ENCODE results near the gene CDK13. TPM values are rescaled to one million over a fixed set of nuclear protein-coding genes. Genes with fewer than 3 reads are reported as not detected.

Gene CDK13
- total and polyA plus RNA-seq, 2 donors (not counting 3 experiments of a cell fraction or from before 2014, with no cell fraction given), result 24.5 to 56.7 TPM

DNA sequence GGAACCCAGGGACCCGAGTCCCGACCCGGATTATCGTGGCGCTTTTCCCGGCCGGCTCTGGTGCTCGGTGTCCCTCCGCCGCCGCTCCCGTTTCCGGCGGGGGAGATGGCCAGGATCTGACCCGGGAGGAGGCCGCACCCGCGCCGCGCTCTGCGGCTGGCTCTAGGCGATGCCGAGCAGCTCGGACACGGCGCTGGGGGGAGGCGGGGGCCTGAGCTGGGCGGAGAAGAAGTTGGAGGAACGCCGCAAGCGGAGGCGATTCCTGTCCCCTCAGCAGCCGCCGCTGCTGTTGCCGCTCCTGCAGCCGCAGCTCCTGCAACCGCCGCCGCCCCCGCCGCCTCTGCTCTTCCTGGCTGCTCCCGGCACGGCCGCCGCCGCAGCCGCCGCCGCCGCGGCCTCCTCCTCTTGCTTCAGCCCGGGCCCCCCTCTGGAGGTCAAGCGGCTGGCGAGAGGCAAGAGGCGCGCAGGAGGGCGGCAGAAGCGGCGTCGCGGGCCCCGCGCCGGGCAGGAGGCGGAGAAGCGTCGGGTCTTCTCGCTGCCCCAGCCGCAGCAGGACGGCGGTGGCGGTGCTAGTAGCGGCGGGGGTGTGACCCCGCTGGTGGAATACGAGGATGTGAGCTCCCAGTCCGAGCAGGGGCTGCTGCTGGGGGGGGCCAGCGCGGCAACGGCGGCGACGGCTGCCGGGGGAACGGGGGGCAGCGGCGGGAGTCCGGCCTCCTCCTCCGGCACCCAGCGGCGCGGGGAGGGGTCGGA, 593 bp downstream of the CDK13 start:
- no peak for FAIRE-seq
- Histone ChIP-seq H3K36me3 (ENCODE audit: control insufficient read depth in 2 of 2, extremely low read depth in 1 of 2, insufficient read depth in 2 of 2, low read length in 2 of 2) (no peaks in the 10 kb centered on the region), H3K9me1 (replicated peaks; ENCODE audit: control insufficient read depth, extremely low read depth, insufficient read depth, low read length) (no peaks in the 10 kb centered on the region), H3K79me2 (ENCODE audit: control insufficient read depth, insufficient read depth, low read length) (peaks cover 55% of the 10 kb centered on the region), H3K4me2 (ENCODE audit: insufficient read depth, low read length) (peak overlapping the region; percentile 49), H3K27me3 (ENCODE audit: control insufficient read depth in 2 of 2, insufficient read depth in 2 of 2, low read length in 2 of 2) (no peaks in the 10 kb centered on the region), H2AFZ (ENCODE audit: low read depth, low read length) (peak overlapping the region; percentile 40), H3K9me3 (replicated peaks; ENCODE audit: control insufficient read depth, insufficient read depth, low read length) (no peaks in the 10 kb centered on the region), H3K9ac (replicated peaks; ENCODE audit: extremely low read depth, insufficient read depth, low read length) (peak overlapping the region; percentile 89), H3K27ac (ENCODE audit: insufficient read depth, low read depth, low read length) (peak overlapping the region; percentile 56), H3K4me1 (ENCODE audit: control insufficient read depth, extremely low read depth, insufficient read depth, low read length) (peaks cover 23% of the 10 kb centered on the region), H4K20me1 (replicated peaks; ENCODE audit: control insufficient read depth, extremely low read depth, insufficient read depth, low read length) (peaks cover 9% of the 10 kb centered on the region), H3K4me3 (replicated peaks in 1 of 3; ENCODE audit: insufficient read depth in 1 of 3, low read depth in 1 of 3, low read length in 3 of 3) (peak overlapping the region; percentile 73 to 96 (median 91))
- BruUV-seq (replicated peaks), result no TSS peak
- intact Hi-C loops (cut with micrococcal nuclease), result loop anchor here (1.0 kb wide), 3 partner anchors 54 to 184 kb away; partner anchors contain the start of gene MPLKIP
- POLR2A ChIA-PET, result no interaction called here
- CTCF ChIA-PET, result interaction anchor here (0.6 to 5.9 kb wide), 5 partner anchors 54 to 370 kb away, joined by 4 to 62 read pairs (median 7); no protein-coding TSS in a partner anchor
- TF ChIP-seq, protein P1, sequence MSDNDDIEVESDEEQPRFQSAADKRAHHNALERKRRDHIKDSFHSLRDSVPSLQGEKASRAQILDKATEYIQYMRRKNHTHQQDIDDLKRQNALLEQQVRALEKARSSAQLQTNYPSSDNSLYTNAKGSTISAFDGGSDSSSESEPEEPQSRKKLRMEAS (IDR thresholded peaks at IDR 0.05; ENCODE audit: insufficient read depth, insufficient read length), result no peak
- peak; percentile 9 for TF ChIP-seq POLR2AphosphoS5 (IDR thresholded peaks at IDR 0.05; ENCODE audit: insufficient read depth, low read depth, low read length)
- dilution Hi-C loops (cut with MboI; ENCODE audit: extremely low pct_ligation_motif_present, low sequenced_read_pairs), result no loop called here
- peak; percentile 46 for DNase-seq (ENCODE audit: low read depth, low spot score)

GRCh38 chr7:39951226-39952194, 1.5 kb downstream of the CDK13 start:
- H3K9ac ChIP-seq (replicated peaks; ENCODE audit: extremely low read depth, insufficient read depth, low read length), result peak overlapping the region; percentile 89
- POLR2A ChIA-PET, result no interaction called here
- no peaks in the 10 kb centered on the region for H3K36me3 ChIP-seq (ENCODE audit: control insufficient read depth in 2 of 2, extremely low read depth in 1 of 2, insufficient read depth in 2 of 2, low read length in 2 of 2)
- H3K79me2 ChIP-seq (ENCODE audit: control insufficient read depth, insufficient read depth, low read length), result peaks cover 64% of the 10 kb centered on the region
- CTCF ChIA-PET, result interaction anchor here (1.1 to 5.9 kb wide), 4 partner anchors 55 to 371 kb away, joined by 4 to 62 read pairs (median 6); no protein-coding TSS in a partner anchor
- BruUV-seq (replicated peaks), result no TSS peak
- H3K27me3 ChIP-seq (ENCODE audit: control insufficient read depth in 2 of 2, insufficient read depth in 2 of 2, low read length in 2 of 2), result no peaks in the 10 kb centered on the region
- peaks cover 23% of the 10 kb centered on the region for H3K4me1 ChIP-seq (ENCODE audit: control insufficient read depth, extremely low read depth, insufficient read depth, low read length)
- no peaks in the 10 kb centered on the region for H3K9me1 ChIP-seq (replicated peaks; ENCODE audit: control insufficient read depth, extremely low read depth, insufficient read depth, low read length)
- H4K20me1 ChIP-seq (replicated peaks; ENCODE audit: control insufficient read depth, extremely low read depth, insufficient read depth, low read length), result peaks cover 9% of the 10 kb centered on the region
- intact Hi-C loops (cut with micrococcal nuclease) (loop anchor here (1.0 kb wide), 3 partner anchors 55 to 183 kb away; partner anchors contain the start of gene MPLKIP), dilution Hi-C loops (cut with MboI; ENCODE audit: extremely low pct_ligation_motif_present, low sequenced_read_pairs) (no loop called here)
- peak overlapping the region; percentile 99 for H3K4me2 ChIP-seq (ENCODE audit: insufficient read depth, low read length)
- peak overlapping the region; percentile 33 for H3K27ac ChIP-seq (ENCODE audit: insufficient read depth, low read depth, low read length)
- DNase-seq (ENCODE audit: low read depth, low spot score) (peak; percentile 73), FAIRE-seq (no peak)
- H3K4me3 ChIP-seq (replicated peaks in 1 of 3; ENCODE audit: insufficient read depth in 1 of 3, low read depth in 1 of 3, low read length in 3 of 3), result peak overlapping the region; percentile 73 to 96 (median 91)
- no peak overlapping the region for H2AFZ ChIP-seq (ENCODE audit: low read depth, low read length)
- TF ChIP-seq, protein P1 (IDR thresholded peaks at IDR 0.05; ENCODE audit: insufficient read depth, insufficient read length), result no peak
- TF ChIP-seq, protein P2, sequence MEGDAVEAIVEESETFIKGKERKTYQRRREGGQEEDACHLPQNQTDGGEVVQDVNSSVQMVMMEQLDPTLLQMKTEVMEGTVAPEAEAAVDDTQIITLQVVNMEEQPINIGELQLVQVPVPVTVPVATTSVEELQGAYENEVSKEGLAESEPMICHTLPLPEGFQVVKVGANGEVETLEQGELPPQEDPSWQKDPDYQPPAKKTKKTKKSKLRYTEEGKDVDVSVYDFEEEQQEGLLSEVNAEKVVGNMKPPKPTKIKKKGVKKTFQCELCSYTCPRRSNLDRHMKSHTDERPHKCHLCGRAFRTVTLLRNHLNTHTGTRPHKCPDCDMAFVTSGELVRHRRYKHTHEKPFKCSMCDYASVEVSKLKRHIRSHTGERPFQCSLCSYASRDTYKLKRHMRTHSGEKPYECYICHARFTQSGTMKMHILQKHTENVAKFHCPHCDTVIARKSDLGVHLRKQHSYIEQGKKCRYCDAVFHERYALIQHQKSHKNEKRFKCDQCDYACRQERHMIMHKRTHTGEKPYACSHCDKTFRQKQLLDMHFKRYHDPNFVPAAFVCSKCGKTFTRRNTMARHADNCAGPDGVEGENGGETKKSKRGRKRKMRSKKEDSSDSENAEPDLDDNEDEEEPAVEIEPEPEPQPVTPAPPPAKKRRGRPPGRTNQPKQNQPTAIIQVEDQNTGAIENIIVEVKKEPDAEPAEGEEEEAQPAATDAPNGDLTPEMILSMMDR (IDR thresholded peaks at IDR 0.05; ENCODE audit: extremely low read depth in 1 of 2, insufficient read depth in 1 of 2, low read depth in 1 of 2, low read length in 2 of 2), result peak; percentile 10 to 59
- H3K9me3 ChIP-seq (replicated peaks; ENCODE audit: control insufficient read depth, insufficient read depth, low read length), result no peaks in the 10 kb centered on the region
